ENCODE results near the gene PSG5.
"Not testable (repeated sequence)": the region's sequence is repeated elsewhere in the genome, so short reads cannot be mapped to it uniquely, and the experiment has no call there.

- TF ChIP-seq CTCF, EZH2, EZH2phosphoT487 (IDR thresholded peaks at IDR 0.05): not testable (repeated sequence)
These were observed 17.3 kb upstream of the PSG5 start for GRCh38 chr19:43203611-43204010.

All from neural progenitor cell (in vitro differentiated cells).